Neuronal stem cell (in vitro differentiated cells): ENCODE measurements around the gene COPS3.
A peak's percentile ranks its signal among the peaks of the same experiment; 100 is the strongest.

Experiments
- DNase-seq: peaks from one replicate; pipeline ENCODE4 v3.0.0-alpha.2; 2013; ENCODE audit warnings: low spot score
- H2AFZ ChIP-seq: one replicate; pipeline ENCODE4 v1.6.1; 2013; ENCODE audit warnings: mild to moderate bottlenecking, low read length, inconsistent platforms
- H2AK5ac ChIP-seq: 2 replicates; pipeline ENCODE4 v1.6.1; 2013; ENCODE audit warnings: low read depth, mild to moderate bottlenecking, inconsistent platforms, low read length, moderate library complexity, mixed read lengths
- H2BK120ac ChIP-seq: 2 replicates; pipeline ENCODE4 v1.6.1; 2013; ENCODE audit warnings: low read depth, mild to moderate bottlenecking, inconsistent platforms, low read length, moderate library complexity, mixed read lengths
- H2BK12ac ChIP-seq: one replicate; pipeline ENCODE4 v1.6.1; 2013; ENCODE audit warnings: low read length, inconsistent platforms
- H2BK15ac ChIP-seq: 2 replicates; pipeline ENCODE4 v1.6.1; 2013; ENCODE audit warnings: mild to moderate bottlenecking, low read length, inconsistent platforms, mixed read lengths
- H2BK5ac ChIP-seq: one replicate; pipeline ENCODE4 v1.6.1; 2013; ENCODE audit warnings: inconsistent platforms, mild to moderate bottlenecking, low read length, moderate library complexity
- H3K14ac ChIP-seq: one replicate; pipeline ENCODE4 v1.6.1; 2013; ENCODE audit warnings: low read length, inconsistent platforms
- H3K18ac ChIP-seq: 2 replicates; pipeline ENCODE4 v1.6.1; 2013; ENCODE audit warnings: low read length, inconsistent platforms
- H3K23ac ChIP-seq: 2 replicates; pipeline ENCODE4 v1.6.1; 2013; ENCODE audit warnings: low read depth, mild to moderate bottlenecking, mixed read lengths, low read length, inconsistent platforms; ENCODE audit not compliant: poor library complexity
- H3K27ac ChIP-seq: replicated peaks from 3 replicates; pipeline ENCODE4 v1.5.1; 2013; ENCODE audit warnings: low read length, inconsistent platforms
- H3K27me3 ChIP-seq, 3 experiments: 2 replicates each; pipeline ENCODE4 v1.6.1; 2013; ENCODE audit warnings: low read length in 3 of 3, mild to moderate bottlenecking in 2 of 3, inconsistent platforms in 1 of 3, low read depth in 1 of 3, mixed read lengths in 1 of 3, moderate library complexity in 1 of 3; ENCODE audit not compliant: control insufficient read depth in 3 of 3, insufficient read depth in 3 of 3
- H3K36me3 ChIP-seq, 2 donors: replicated peaks in 1 of 2; 2 replicates each; pipeline ENCODE4 v1.6.1; 2013; ENCODE audit warnings: low read length in 2 of 2; ENCODE audit not compliant: control insufficient read depth in 2 of 2, insufficient read depth in 2 of 2
- H3K4ac ChIP-seq: 2 replicates; pipeline ENCODE4 v1.6.1; 2013; ENCODE audit warnings: inconsistent platforms, mild to moderate bottlenecking, low read length, moderate library complexity
- H3K4me1 ChIP-seq, 2 donors: 1 replicate in 1 of 2; 2 replicates in 1 of 2; pipeline ENCODE4 v1.6.1; 2013; ENCODE audit warnings: low read length in 2 of 2, low read depth in 1 of 2; ENCODE audit not compliant: control insufficient read depth in 2 of 2, insufficient read depth in 1 of 2
- H3K4me2 ChIP-seq: one replicate; pipeline ENCODE4 v1.6.1; 2013; ENCODE audit warnings: mild to moderate bottlenecking, low read length, inconsistent platforms; ENCODE audit not compliant: insufficient read depth, poor library complexity, severe bottlenecking
- H3K4me3 ChIP-seq, 2 donors: 2 replicates each; pipeline ENCODE4 v1.5.1; 2013; ENCODE audit warnings: low read length in 2 of 2, mild to moderate bottlenecking in 2 of 2, inconsistent platforms in 1 of 2, moderate library complexity in 1 of 2
- H3K79me1 ChIP-seq: one replicate; pipeline ENCODE4 v1.6.1; 2013; ENCODE audit warnings: low read depth, mild to moderate bottlenecking, inconsistent platforms, low read length, moderate library complexity
- H3K9ac ChIP-seq: one replicate; pipeline ENCODE4 v1.6.1; 2013; ENCODE audit warnings: mild to moderate bottlenecking, low read depth, low read length, inconsistent platforms; ENCODE audit not compliant: poor library complexity
- H3K9me3 ChIP-seq, 2 donors: replicated peaks in 1 of 2; 2 replicates each; pipeline versions ENCODE3 to v1.6.1; 2013; ENCODE audit warnings: low read length in 2 of 2, mild to moderate bottlenecking in 2 of 2, inconsistent platforms in 1 of 2, low read depth in 1 of 2, mixed read lengths in 1 of 2, moderate library complexity in 1 of 2; ENCODE audit not compliant: control insufficient read depth in 2 of 2, insufficient read depth in 1 of 2
- H4K8ac ChIP-seq: one replicate; pipeline ENCODE4 v1.6.1; 2013; ENCODE audit warnings: low read depth, mild to moderate bottlenecking, inconsistent platforms, low read length, moderate library complexity
- H4K91ac ChIP-seq: one replicate; pipeline ENCODE4 v1.6.1; 2013; ENCODE audit warnings: low read length, low read depth, mild to moderate bottlenecking, inconsistent platforms; ENCODE audit not compliant: poor library complexity
- WGBS, 2 donors: extraction: QIAGEN DNeasy Blood & Tissue Kit; methylation state at CpG; one replicate each; pipeline ENCODE4 v1.1.7; 2013; ENCODE audit warnings: missing lambda C conversion rate in 2 of 2, mixed read lengths in 1 of 2; ENCODE audit not compliant: insufficient read length in 2 of 2, insufficient replicate concordance in 1 of 2; ENCODE audit errors: extremely low coverage in 2 of 2; 5-methylcytosine and 5-hydroxymethylcytosine counted together

Gene COPS3

GRCh38 chr17:17237026-17237799, 43.8 kb downstream of the COPS3 start, which contains the start of gene FLCN:
FLCN (minus strand) TSS chr17:17237168; CDS start chr17:17228137, 9,031 bp downstream.
- Histone ChIP-seq H2BK120ac (peak within 1 kb of the TSS; percentile 83), H3K36me3 (peaks cover 6 to 11% of the 10 kb centered on the region in 2 donors), H3K79me1 (peaks cover 16% of the 10 kb centered on the region), H3K18ac (peak within 1 kb of the TSS; percentile 100), H4K8ac (no peak within 1 kb of the TSS), H3K27ac (peak within 1 kb of the TSS; percentile 80), H3K9me3 (no peaks in the 10 kb centered on the region), H3K4me3 (peak within 1 kb of the TSS; percentile 61 to 96), H3K14ac (peak within 1 kb of the TSS; percentile 76), H2BK15ac (peak within 1 kb of the TSS; percentile 98), H3K4me2 (peak within 1 kb of the TSS; percentile 82), H3K27me3 (no peaks in the 10 kb centered on the region), H2AFZ (peak within 1 kb of the TSS; percentile 98), H4K91ac (peak within 1 kb of the TSS; percentile 98), H3K23ac (peak within 1 kb of the TSS; percentile 65), H3K9ac (peak within 1 kb of the TSS; percentile 99), H3K4me1 (peaks cover 7 to 13% of the 10 kb centered on the region in 2 donors), H3K4ac (no peak within 1 kb of the TSS), H2BK12ac (peak within 1 kb of the TSS; percentile 63), H2BK5ac (peak within 1 kb of the TSS; percentile 98), H2AK5ac (no peak within 1 kb of the TSS)
- DNase-seq = peak; percentile 88
- no CpG with 5 or more reads among the region's 53 CpGs for WGBS, 2 donors

- no peaks in the 10 kb centered on the region for H3K9me3 ChIP-seq
- H2BK12ac ChIP-seq = no peak overlapping the region
- peak overlapping the region; percentile 100 for H3K18ac ChIP-seq
- H3K23ac ChIP-seq = peak overlapping the region; percentile 19
- H2AFZ ChIP-seq = peak overlapping the region; percentile 98
- no peak overlapping the region for H2AK5ac ChIP-seq
- no peak overlapping the region for H3K27ac ChIP-seq
- H3K14ac ChIP-seq = peak overlapping the region; percentile 76
- no peak overlapping the region for H4K8ac ChIP-seq
- no peaks in the 10 kb centered on the region for H3K27me3 ChIP-seq
- peaks cover 21% of the 10 kb centered on the region for H3K79me1 ChIP-seq
- peak overlapping the region; percentile 98 for H2BK5ac ChIP-seq
- no peak overlapping the region for H3K4ac ChIP-seq
- H4K91ac ChIP-seq = no peak overlapping the region
- DNase-seq = peak; percentile 18
- H3K36me3 ChIP-seq = peaks cover 10 to 13% of the 10 kb centered on the region in 2 donors
- peak overlapping the region; percentile 98 for H2BK15ac ChIP-seq
- WGBS, 2 donors = no CpG with 5 or more reads among the region's 31 CpGs
- peak overlapping the region; percentile 82 for H3K4me2 ChIP-seq
- H2BK120ac ChIP-seq = peak overlapping the region; percentile 83
- peak overlapping the region; percentile 99 for H3K9ac ChIP-seq
- peaks cover 7 to 13% of the 10 kb centered on the region in 2 donors for H3K4me1 ChIP-seq
- peak overlapping the region; percentile 61 to 96 for H3K4me3 ChIP-seq
Measured at GRCh38 chr17:17236295-17237025, 44.6 kb downstream of the COPS3 start.

GRCh38 chr17:17235212-17236174, 45.6 kb downstream of the COPS3 start:
- peak overlapping the region in 1 of 2 donors; percentile 61 for H3K4me3 ChIP-seq

More at GRCh38 chr17:17235212-17236174, 45.6 kb downstream of the COPS3 start:
- Histone ChIP-seq H2BK12ac (no peak overlapping the region), H3K4me1 (peaks cover 7 to 13% of the 10 kb centered on the region in 2 donors), H2AFZ (no peak overlapping the region), H3K36me3 (peaks cover 14 to 22% of the 10 kb centered on the region in 2 donors), H3K14ac (no peak overlapping the region), H3K27me3 (no peaks in the 10 kb centered on the region), H4K8ac (no peak overlapping the region), H3K9me3 (no peaks in the 10 kb centered on the region), H3K23ac (no peak overlapping the region), H3K9ac (no peak overlapping the region), H3K79me1 (peaks cover 21% of the 10 kb centered on the region), H3K4me2 (no peak overlapping the region), H3K4ac (no peak overlapping the region), H2BK5ac (no peak overlapping the region), H2BK15ac (no peak overlapping the region), H4K91ac (no peak overlapping the region), H3K18ac (no peak overlapping the region), H2AK5ac (no peak overlapping the region), H2BK120ac (no peak overlapping the region), H3K27ac (no peak overlapping the region)
- DNase-seq = no peak
- WGBS, 2 donors = no CpG with 5 or more reads among the region's 19 CpGs
